GM18508 (cell line): Measurements from ENCODE around the gene TPO.
"Not testable (repeated sequence)": the region's sequence is repeated elsewhere in the genome, so short reads cannot be mapped to it uniquely, and the experiment has no call there.

Experiments
- ATAC-seq: cut with Tn5 transposase; IDR thresholded peaks from one replicate; pipeline ENCODE4 v1.9.1; 2021; ENCODE audit warnings: moderate number of reproducible peaks; ENCODE audit not compliant: insufficient read depth, unreplicated experiment

TPO gene

GRCh38 chr2:1548910-1549673, 135.8 kb downstream of the TPO start:
- ATAC-seq = no peak

GRCh38 chr2:1550076-1550475, 136.8 kb downstream of the TPO start:
- no peak for ATAC-seq

GRCh38 chr2:1550658-1551316, 137.5 kb downstream of the TPO start:
- no peak for ATAC-seq

GRCh38 chr2:1551905-1552304, 138.6 kb downstream of the TPO start:
- ATAC-seq = no peak

GRCh38 chr2:1552611-1553010, 139.3 kb downstream of the TPO start:
- ATAC-seq = no peak

GRCh38 chr2:1553671-1554295, 140.5 kb downstream of the TPO start:
- ATAC-seq = no peak

- no peak for ATAC-seq
Observed at GRCh38 chr2:1556286-1556685, 143.0 kb downstream of the TPO start.

GRCh38 chr2:1556776-1557466, 143.7 kb downstream of the TPO start:
- ATAC-seq = no peak

GRCh38 chr2:1557467-1557820, 144.2 kb downstream of the TPO start:
- ATAC-seq = no peak

GRCh38 chr2:1559589-1560175, 146.4 kb downstream of the TPO start:
- no peak for ATAC-seq

- ATAC-seq = no peak
Observed at GRCh38 chr2:1561259-1561658, 148.0 kb downstream of the TPO start.

- ATAC-seq = no peak
Observed at GRCh38 chr2:1561811-1562421, 148.7 kb downstream of the TPO start.

- no peak for ATAC-seq
Observed at GRCh38 chr2:1563084-1563857, 150.0 kb downstream of the TPO start.

- no peak for ATAC-seq
Observed at GRCh38 chr2:1563943-1564891, 151.0 kb downstream of the TPO start.

GRCh38 chr2:1567556-1568344, 154.5 kb downstream of the TPO start:
- ATAC-seq = no peak

GRCh38 chr2:1568345-1568668, 155.0 kb downstream of the TPO start:
- ATAC-seq = not testable (repeated sequence)

GRCh38 chr2:1569879-1570450, 156.7 kb downstream of the TPO start:
- ATAC-seq = no peak
